Measurements from ENCODE around the gene MCC.

The MCC gene

DNA sequence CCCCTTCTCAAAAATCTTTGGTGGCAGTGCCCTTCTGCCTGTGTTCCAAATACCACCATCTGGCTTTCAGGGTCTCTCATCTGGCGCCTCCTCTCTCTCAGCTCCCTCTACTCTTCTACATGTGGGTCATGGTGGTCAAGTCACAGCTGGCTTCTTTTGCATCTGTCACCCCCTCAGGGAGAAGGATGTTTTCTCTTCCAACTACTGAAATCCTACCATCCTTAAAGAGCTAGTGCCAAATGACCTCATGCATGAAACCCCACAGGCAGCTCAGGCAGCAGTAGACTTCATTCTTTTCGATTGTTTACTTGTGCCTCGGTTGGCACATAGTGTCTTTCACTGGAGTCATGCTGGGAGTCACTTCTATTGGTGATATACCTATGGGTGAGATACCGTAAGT is 292.5 kb downstream of the MCC start:
- TF ChIP-seq, protein P1, sequence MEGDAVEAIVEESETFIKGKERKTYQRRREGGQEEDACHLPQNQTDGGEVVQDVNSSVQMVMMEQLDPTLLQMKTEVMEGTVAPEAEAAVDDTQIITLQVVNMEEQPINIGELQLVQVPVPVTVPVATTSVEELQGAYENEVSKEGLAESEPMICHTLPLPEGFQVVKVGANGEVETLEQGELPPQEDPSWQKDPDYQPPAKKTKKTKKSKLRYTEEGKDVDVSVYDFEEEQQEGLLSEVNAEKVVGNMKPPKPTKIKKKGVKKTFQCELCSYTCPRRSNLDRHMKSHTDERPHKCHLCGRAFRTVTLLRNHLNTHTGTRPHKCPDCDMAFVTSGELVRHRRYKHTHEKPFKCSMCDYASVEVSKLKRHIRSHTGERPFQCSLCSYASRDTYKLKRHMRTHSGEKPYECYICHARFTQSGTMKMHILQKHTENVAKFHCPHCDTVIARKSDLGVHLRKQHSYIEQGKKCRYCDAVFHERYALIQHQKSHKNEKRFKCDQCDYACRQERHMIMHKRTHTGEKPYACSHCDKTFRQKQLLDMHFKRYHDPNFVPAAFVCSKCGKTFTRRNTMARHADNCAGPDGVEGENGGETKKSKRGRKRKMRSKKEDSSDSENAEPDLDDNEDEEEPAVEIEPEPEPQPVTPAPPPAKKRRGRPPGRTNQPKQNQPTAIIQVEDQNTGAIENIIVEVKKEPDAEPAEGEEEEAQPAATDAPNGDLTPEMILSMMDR (IDR thresholded peaks at IDR 0.05) = no peak

GRCh38 chr5:113195251-113195650 is 293.0 kb downstream of the MCC start:
- TF ChIP-seq, protein P1 (IDR thresholded peaks at IDR 0.05) = no peak

GRCh38 chr5:113194591-113194990 is 293.7 kb downstream of the MCC start:
- TF ChIP-seq, protein P1 (IDR thresholded peaks at IDR 0.05) = no peak

DNA sequence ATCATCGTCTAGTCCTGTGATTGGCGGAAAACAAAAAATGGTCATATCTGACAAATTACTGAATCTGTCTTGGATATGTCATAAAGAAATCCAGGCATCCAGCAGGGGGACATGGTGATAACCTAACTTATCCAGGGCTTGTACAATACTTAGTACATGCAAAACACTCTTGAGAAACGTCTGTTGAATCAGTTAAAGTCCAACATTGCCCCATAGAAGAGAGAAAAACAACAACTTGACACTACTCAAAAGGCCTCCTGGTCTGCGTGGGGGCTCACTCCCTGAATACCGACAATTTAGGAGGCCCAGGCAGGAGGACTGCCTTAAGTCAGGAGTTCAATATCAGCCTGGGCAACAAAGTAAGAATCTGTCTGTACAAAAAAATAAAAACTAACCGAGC is 294.1 kb downstream of the MCC start:
- TF ChIP-seq, protein P1 (IDR thresholded peaks at IDR 0.05) = no peak

DNA sequence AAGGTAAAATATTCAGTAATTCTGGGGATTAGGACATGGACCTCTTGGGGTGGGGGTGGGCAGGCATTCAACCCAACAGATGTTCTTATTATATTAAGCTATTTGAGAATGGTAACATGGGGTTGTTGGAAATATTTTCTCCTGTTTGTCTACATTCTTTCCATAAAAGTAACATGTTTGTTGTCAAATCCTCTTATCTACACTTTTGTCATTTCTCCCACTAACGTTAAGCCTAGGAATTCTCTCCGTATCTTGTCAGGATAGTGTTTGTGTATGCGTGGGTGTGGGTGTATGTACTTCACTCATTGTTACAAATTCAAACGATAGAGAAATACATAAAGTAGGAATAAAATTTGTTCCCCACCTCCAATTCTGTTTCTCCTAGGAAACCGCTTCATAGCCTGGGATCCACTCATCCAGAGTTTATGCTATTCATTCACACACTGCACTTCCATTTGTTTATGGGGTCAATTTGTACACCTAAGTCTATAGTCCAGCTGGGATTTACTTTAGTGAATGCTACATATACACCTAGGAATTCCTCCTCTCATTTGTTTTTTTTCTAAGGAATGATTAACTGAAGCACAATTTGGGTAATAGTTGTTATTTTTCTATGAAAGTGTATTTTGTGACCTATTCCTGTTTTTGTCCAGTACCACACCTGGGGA is 294.8 kb downstream of the MCC start:
- TF ChIP-seq, protein P1 (IDR thresholded peaks at IDR 0.05) = no peak

DNA sequence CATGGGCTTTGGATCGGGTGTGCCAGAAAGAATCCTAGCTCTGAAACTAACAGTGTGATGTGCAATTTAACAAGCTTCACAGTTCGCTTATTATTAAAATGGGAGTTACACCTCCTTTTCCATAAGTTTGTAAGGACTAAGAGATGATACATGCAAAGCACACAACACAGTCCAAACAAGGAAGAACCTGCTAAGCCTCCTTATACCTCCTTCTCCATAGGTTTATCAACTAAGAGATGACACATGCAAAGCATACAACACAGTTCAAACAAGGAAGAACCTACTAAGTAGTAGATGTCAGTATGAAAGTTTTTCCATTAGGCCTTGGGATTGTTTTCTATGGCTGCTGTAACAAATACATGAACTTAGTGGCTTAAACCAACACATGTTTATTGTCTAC is 295.7 kb downstream of the MCC start:
- TF ChIP-seq, protein P1 (IDR thresholded peaks at IDR 0.05) = no peak

GRCh38 chr5:113190347-113190746 is 297.9 kb downstream of the MCC start:
- TF ChIP-seq, protein P1 (IDR thresholded peaks at IDR 0.05) = no peak

DNA sequence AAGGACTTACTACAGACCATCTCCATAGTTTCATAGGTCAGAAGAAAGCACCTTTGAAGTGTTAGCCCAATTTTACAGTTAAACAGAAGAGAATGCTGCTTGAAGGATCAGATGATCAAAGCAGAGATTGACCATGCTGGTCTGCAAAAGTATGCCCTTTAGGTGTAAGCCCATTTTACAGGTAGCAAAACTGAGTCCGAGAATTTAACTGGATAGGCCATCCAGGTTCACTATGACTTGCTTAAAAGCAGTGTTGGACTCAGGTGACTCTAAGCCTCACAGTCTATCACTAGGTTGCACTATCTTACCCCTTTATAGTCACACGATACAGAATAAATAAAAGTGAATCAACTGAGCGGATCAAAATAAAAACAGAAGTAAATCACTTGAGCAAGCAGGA is 299.0 kb downstream of the MCC start:
- TF ChIP-seq, protein P1 (IDR thresholded peaks at IDR 0.05) = no peak
